PC-9 (cell line): ENCODE measurements around the gene HHIPL1.

Experiments
- EZH2 ChIP-seq: fragments of 200-600 bp; sonication (generic); IDR thresholded peaks from 2 replicates; pipeline ENCODE4 v1.8.0; 2017; ENCODE audit warnings: antibody characterized with exemption, low read depth
- TF ChIP-seq, protein P1 (sequence below): fragments of 200-600 bp; sonication (generic); conservative IDR thresholded peaks from 2 replicates; pipeline ENCODE4 v1.6.1; 2017; ENCODE audit warnings: mixed run types, antibody characterized with exemption, mild to moderate bottlenecking, moderate library complexity

DNA sequence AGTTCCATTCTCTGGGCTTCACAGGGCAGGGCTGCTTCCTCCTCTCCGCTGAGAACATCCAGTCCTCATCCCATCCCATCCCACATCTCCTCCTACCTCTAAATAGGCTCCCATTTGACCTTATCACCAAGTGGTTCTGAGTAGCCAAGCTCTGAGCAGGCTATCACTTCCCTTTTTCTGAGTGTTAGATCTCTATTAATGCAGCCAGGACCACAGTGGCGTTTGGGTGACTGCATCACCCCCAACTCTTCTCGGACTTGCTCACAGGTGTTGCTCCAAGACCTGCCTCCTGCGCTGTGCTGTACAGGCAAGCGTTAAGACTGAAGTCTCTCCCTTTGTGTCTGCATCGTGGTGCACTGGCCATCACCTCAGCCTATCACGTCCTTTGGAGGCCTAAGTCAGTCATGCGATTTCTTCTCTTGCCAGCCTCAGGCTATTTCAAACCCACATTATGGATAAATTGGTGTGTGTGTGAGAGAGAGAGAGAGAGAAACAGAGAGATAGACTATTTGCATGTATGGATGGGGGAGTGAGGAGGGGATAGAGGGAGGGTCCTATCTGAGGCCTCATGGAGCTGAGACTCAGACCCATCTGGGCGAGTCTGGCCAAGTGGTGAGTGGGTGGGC, 12.4 kb upstream of the HHIPL1 start:
- no peak for TF ChIP-seq EZH2
- TF ChIP-seq, protein P1, sequence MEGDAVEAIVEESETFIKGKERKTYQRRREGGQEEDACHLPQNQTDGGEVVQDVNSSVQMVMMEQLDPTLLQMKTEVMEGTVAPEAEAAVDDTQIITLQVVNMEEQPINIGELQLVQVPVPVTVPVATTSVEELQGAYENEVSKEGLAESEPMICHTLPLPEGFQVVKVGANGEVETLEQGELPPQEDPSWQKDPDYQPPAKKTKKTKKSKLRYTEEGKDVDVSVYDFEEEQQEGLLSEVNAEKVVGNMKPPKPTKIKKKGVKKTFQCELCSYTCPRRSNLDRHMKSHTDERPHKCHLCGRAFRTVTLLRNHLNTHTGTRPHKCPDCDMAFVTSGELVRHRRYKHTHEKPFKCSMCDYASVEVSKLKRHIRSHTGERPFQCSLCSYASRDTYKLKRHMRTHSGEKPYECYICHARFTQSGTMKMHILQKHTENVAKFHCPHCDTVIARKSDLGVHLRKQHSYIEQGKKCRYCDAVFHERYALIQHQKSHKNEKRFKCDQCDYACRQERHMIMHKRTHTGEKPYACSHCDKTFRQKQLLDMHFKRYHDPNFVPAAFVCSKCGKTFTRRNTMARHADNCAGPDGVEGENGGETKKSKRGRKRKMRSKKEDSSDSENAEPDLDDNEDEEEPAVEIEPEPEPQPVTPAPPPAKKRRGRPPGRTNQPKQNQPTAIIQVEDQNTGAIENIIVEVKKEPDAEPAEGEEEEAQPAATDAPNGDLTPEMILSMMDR: no peak
